NCI-H510A (cell line): ENCODE measurements around the gene ATP6V0A1.
"Not testable (repeated sequence)": the region's sequence is repeated elsewhere in the genome, so short reads cannot be mapped to it uniquely, and the experiment has no call there.

ENCODE experiments used
- DNase-seq: peaks from one replicate; lab custom pipeline; 2025; lab: John Stamatoyannopoulos, UW

Gene ATP6V0A1

DNA sequence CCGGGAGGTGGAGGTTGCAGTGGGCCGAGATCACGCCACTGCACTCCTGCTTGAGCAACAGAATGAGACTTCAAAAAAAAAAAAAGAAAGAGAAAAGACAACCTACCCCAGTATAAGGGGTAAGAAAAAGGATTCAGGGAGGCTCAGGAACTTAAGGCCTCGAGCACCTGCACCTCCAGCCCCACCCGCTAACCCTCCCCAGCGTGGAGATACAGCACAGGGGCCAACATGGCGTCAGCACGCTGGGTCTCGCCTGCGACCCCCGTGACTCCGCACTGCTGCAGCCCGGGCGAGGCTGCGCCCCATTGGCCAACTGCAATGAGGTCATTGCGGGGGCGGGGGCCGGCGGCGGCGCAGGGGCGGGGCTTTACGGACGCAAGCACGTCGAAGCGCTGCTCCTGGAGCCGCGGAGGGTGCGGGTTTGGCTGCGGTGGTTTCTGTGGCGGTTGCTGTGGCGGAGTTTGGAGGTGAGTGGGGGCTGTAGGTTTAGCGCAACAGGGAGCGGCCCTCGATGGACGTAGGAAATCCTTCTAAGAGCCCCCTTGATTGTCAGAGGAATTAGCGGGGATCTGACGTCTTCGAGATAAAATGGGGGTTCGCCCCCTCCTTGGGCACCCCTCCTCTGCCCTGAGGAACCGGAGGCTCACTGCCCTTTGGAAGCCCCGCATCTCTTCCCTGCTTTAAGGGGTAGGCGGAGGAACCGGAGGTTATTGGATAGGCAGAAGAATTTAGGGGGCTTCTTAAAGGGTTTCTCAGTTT, at the start of gene ATP6V0A1:
ATP6V0A1 (plus strand) TSS at position 382 of the 759 bp plus-strand sequence. CDS start 2,017 bp downstream, outside the sequence.
- peak; percentile 85 for DNase-seq

DNA sequence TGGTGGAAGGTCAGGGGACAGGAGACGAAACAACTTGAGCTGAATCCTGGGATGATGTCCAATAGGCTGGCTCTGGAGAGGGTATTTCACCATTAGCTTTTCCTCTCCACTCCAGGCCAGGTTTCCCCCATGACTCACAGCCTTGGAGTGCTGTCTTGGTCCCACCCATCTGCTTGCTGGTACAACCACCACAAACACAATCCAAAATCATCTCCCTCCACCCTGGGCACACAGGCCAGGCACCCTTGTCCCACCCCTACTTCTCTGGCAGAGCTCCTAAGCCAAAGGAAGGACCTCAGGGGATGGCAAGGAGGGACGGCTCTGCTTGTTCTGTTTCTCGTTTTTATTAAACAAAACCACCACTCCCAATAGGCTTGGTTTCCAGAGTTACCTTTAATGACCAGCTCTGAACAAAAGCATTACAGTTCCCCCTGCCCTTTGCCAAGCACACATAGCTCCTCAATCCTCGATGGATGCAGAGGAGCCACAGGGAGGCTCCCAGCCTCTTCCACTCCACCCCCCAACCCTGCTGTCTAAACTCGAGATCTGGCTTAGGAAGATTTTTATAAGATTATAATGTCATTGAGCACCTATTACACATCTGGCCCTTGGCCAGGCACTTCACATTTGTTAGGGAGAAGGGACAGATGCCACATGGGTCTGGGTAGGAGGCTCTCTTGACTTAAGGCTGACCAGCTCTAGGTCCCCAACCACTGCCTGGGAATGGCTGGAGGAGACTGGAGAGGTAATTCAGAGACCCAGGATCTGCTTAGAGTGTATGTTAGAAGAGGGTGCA, 49.0 kb upstream of the ATP6V0A1 start:
- no peak for DNase-seq

DNA sequence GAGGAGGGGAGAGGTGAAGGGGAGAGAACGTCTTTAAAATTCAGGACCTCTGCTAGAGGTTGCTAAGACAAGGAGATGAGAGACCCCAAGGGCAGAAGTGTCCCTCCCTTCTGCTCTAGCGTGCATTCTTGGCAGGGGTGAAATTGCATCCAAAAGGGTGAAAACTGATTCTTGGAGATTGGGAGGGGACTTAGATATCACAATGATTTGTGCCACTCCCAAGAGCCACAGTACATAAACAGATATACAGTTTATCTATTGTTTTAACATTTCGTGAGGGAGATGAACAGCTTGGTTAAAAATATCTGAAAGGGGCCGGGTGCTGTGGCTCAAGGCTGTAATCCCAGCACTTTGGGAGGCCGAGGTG, 48.4 kb upstream of the ATP6V0A1 start:
- no peak for DNase-seq

- DNase-seq, result no peak
Observed at GRCh38 chr17:42411361-42411760, 47.3 kb upstream of the ATP6V0A1 start.

GRCh38 chr17:42411905-42412679, 46.6 kb upstream of the ATP6V0A1 start:
- no peak for DNase-seq

DNA sequence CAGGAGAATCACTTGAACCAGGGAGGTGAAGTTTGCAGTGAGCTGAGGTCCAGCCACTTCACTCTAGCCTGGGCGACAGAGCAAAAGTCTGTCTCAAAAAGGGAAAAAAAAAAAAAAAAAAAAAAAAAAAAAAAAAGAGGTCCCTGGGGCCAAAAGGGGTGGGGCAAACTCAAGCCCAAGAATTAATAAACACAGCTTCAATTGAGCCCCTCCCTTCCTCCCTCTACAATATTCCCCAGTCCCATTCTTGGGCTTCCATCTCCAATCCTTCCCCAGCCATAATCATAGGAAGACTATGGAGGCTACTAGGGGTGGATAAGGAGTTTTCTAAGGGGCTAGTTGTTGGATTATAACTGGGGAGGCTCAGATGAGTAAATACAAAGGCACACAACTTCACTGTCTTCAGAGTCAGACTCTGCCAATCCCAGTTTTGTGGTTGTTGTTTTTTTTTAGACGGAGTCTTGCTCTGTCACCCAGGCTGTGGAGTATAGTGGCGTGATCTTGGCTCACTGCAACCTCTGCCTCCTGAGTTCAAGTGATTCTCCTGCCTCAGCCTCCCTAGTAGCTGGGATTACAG, 45.1 kb upstream of the ATP6V0A1 start:
- DNase-seq, result no peak

- no peak for DNase-seq
Observed at GRCh38 chr17:42414704-42415409, 43.8 kb upstream of the ATP6V0A1 start.

DNA sequence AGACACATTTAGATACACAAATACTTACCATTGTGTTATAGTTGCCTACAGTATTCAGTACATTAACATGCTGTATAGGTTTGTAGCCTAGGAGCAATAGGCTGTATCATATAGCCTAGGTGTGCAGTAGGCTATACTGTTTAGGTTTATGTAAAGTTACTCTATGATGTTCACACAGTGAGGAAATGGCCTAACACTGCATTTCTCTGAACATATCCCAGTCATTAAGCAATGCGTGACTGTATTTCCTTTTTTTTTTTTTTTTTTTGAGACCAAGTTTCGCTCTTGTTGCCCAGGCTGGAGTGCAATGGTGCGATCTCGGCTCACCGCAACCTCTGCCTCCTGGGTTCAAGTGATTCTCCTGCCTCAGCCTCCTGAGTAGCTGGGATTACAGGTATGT, 40.7 kb upstream of the ATP6V0A1 start:
- not testable (repeated sequence) for DNase-seq

DNA sequence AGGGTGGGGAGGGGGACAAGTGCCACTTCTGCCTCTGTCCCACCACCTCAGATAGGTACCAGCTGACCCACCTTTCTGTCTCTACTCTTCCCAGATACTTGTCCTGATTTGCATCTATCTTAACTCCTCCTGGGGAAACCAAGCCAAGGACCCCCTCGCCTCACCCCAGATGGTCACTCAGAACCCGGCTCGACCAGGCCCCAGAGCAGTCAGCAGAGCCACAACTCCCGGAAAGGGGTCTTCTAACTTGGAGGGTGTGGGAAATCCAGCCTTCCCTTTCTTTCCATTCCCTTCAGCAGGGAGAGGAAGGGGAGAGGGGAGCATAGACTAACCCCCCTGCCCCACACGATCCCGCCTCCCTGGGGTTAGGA, 37.6 kb upstream of the ATP6V0A1 start:
- DNase-seq, result no peak

GRCh38 chr17:42421507-42422338, 37.0 kb upstream of the ATP6V0A1 start:
- DNase-seq, result no peak

GRCh38 chr17:42422412-42422957, 36.2 kb upstream of the ATP6V0A1 start:
- DNase-seq, result no peak

DNA sequence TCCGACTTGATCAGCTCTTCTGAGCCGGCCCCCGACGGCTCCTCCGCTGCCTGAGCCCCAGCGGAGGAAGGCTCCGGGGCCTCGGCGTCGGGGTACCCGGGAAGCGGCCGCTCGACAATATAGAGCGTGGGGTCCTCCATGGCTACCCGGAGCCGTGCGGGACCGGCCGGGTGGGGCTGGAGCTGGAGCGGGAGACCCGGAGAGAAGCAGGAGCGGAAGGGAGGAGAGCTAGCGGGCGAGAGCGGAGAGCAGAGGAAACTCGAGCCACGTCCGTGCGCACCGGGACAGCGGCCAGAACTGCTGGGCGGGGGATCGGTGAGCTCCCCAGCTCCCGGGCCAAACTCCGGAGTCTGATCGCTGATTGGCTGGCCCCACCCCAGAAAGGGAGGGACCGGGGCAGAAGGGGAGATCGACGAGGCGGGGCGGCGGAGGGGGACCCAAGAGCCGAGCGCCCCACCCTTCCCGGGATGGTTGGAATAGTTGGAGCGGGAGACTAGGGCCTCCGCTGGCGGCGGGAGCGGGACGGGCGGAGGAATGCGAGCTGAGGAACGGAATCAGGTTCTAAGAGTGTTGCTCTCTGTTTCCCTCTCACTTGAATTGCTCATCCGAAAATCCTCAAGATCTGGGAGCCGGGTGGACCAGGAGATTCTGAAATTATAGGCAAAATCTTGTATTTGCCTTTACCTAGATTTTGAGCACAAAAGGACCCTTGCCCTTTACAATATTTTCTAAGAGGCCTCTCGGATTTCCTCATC, 35.5 kb upstream of the ATP6V0A1 start, which contains the start of gene CAVIN1:
CAVIN1 (minus strand) TSS at position 299 of the 755 bp plus-strand sequence; CDS start at position 140, 159 bp downstream.
- DNase-seq, result no peak

- DNase-seq, result no peak
Observed at GRCh38 chr17:42423766-42424165, 34.9 kb upstream of the ATP6V0A1 start.

GRCh38 chr17:42424991-42425610, 33.6 kb upstream of the ATP6V0A1 start:
- no peak for DNase-seq

DNA sequence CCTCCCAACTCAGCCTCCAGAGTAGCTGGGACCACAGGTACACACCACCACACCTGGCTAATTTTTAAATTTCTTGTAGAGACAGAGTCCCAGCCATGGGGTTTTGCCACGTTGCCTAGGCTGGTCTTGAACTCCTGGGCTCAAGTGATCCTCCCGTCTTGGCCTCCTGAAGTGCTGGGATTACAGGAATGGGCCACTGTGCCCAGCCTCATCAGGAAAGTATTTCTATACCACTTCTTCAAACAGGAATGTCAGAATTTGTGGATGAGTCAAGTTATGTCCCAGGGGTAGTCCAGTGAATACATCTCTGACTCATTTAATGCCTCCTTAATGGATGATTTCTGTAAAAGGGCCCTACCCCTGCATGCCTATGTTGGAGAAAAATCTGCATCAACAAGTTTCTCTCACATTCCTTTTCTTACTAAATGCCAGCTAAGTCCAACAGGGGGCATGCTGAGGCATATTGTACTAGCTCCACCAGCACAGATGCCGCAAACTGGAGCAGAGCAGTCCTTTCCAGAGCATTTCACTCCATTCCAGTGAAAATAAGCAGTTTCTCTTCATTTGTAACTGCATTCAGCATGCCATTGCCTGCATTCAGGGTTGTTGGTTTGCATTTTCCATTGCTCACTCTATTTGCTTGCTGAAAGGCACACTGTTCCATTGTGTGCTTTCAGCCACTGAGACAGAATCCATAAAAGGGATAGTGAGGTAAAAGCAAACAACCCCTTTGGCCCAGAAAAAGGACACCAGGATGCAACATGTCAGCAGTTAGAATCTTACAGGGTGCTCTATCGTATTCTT, 30.3 kb upstream of the ATP6V0A1 start:
- no peak for DNase-seq

DNA sequence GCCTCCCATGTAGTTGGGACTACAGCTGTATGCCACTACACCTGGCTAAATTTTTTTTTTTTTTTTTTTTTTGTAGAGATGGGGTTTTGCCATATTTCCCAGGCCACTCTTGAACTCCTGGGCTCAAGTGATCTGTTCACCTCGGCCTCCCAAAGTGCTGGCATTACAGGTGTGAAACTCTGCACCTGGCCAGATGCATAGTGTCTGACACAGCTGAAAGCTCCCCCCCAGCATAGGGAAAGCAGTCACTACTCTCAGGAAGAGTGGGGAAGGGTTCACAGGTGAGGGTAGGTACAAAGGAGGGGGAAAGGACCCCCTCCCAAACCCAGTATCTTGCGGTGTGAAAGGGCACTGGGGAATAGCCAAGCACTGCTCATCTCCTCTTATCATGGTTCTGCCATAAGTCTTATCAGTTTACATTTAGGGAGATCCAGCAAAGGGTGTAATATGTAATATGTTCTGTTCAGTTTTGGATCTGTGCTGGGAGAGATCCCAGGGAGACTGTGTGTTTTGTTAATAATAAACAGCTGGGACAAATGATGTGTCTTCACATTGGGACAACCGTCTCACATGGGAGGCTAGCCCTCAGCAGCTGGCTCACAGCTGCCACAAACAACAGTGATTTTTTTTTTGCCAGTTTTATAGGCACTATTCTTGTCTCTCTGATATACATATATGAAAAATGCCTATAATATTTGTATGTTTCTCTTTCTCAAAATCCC, 28.8 kb upstream of the ATP6V0A1 start:
- no peak for DNase-seq

DNA sequence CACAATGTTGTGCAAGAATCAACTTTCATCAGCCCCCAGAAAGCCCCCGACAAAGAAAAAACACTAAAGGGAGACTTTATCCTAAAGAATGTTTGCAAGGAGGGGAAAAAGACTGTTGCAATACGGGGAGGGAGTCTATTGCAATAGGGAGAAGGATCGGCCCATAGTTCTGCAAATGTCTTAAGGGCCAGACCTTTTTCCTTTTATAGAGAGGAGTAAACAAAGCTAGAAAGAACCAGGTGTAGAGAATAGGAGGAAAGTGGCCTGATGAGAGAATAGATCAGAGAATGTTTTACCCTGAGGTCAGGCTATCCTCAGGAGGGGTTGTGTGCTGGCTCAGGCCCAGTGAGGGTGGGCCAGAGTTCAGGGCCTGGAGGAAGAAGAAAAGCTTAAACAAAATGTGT, 26.9 kb upstream of the ATP6V0A1 start:
- no peak for DNase-seq

DNA sequence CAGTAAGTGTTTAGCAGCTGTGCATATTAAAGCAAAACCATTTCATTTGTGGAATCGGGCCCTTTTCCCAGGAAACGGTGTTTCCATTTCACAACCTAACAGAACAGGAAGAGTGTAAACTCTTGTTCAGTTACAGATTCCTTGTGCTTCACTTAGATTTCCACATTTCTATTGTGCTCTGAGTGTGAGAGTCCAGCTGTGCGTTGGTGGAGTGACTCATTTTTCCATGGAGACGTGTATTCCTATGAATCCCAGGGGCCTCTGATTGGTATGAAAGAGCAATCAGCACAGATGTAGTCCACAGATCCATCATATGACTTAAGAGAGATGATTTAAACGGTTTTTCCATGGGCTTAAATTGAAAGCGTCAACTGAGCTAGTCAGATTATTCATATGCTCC, 22.3 kb upstream of the ATP6V0A1 start:
- DNase-seq, result no peak
